Upper lobe of right lung (tissue), 1 donor: ENCODE data around the gene SIT1. TPM values are rescaled to one million over a fixed set of nuclear protein-coding genes. Genes with fewer than 3 reads are reported as not detected.

Experiments
- ATAC-seq: fragments of 200-7000 bp; cut with Tn5 transposase; one replicate; pipeline ENCODE4 v1.9.1; 2020; ENCODE audit warnings: mild to moderate bottlenecking, moderate library complexity
- DNase-seq: peaks from one replicate; pipeline ENCODE4 v3.0.0-alpha.2; 2020
- H3K27ac ChIP-seq: fragments of 200-600 bp; one replicate; pipeline ENCODE4 v1.8.0; 2022
- H3K27me3 ChIP-seq: fragments of 200-600 bp; one replicate; pipeline ENCODE4 v1.8.0; 2022; ENCODE audit warnings: mild to moderate bottlenecking
- H3K36me3 ChIP-seq: fragments of 200-600 bp; one replicate; pipeline ENCODE4 v1.8.0; 2022
- H3K4me1 ChIP-seq: fragments of 200-600 bp; one replicate; pipeline ENCODE4 v1.8.0; 2022
- H3K4me3 ChIP-seq: fragments of 200-600 bp; one replicate; pipeline ENCODE4 v1.8.0; 2022; ENCODE audit warnings: mild to moderate bottlenecking
- H3K9me3 ChIP-seq: fragments of 200-600 bp; one replicate; pipeline ENCODE4 v1.8.0; 2022
- CTCF ChIP-seq: fragments of 200-600 bp; IDR thresholded peaks from one replicate; pipeline ENCODE4 v1.8.0; 2022; ENCODE audit warnings: antibody characterized with exemption
- intact Hi-C: fragments of 100-400 bp; cut with DNase I; formaldehyde crosslinking; loops from one replicate; pipeline ENCODE4 v1.11.0; 2022
- total RNA-seq: library from RNA; stranded (reverse); fragmentation: NEBNext Ultra II Directional; extraction: Animal tissue kit (Norgen Biotek cat#: 25700); gene quantifications from one replicate; pipeline ENCODE4 v1.2.1, GENCODE V29; 2021
- donor health status: DM: no; HTN: yes; CAD: no; lungs with severe emphysema.

Gene SIT1
- total RNA-seq, 1 donor from 2014 or later: 2.2 TPM

DNA sequence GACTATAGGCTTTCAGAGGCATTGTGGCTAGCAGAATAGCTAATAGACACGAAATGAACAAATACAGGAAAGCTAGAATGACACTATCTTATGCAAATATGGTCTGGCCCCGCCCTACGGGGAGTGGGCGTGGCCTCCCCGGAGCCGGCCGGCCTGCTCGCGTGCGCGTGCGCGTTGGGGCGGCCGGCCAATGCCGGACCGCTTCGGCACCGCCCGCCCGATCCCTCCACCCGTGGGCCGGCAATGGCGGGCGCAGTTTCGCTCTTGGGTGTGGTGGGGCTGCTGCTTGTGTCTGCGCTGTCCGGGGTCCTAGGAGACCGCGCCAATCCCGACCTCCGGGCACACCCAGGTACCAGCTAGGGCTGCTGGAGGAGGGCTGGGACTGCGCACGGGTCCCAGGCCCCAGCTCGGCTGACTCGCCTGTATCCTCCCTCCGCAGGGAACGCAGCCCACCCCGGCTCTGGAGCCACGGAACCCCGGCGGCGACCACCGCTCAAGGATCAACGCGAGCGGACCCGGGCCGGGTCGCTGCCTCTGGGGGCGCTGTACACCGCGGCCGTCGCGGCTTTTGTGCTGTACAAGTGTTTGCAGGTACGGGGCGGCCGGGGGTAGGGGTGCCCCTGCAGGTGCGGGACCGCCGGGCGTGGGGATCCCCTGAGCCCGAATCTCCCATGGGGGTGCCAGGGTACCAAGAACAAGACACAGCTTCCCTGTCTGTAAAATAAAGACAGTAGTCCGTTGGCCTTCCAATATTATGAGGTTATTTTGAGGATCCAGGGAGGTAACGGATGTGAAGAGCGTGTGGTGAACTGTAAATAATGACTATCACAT is 7.6 kb upstream of the SIT1 start, which contains the start of gene CCDC107:
Gene CCDC107, plus strand, starts transcription at position 156 of the 831 bp plus-strand sequence. Its CDS starts 88 bp downstream, at position 244.
- peaks cover 3% of the 10 kb centered on the region for H3K36me3 ChIP-seq
- no peaks in the 10 kb centered on the region for H3K27me3 ChIP-seq
- no peaks in the 10 kb centered on the region for H3K9me3 ChIP-seq
- H3K4me1 ChIP-seq: peaks cover 28% of the 10 kb centered on the region
- H3K27ac ChIP-seq: peak within 1 kb of the TSS; percentile 99
- DNase-seq (peak; percentile 93), ATAC-seq (peak; percentile 89)
- intact Hi-C loops: no loop called here
- H3K4me3 ChIP-seq: peak within 1 kb of the TSS; percentile 95
- TF ChIP-seq CTCF: peak; percentile 67

DNA sequence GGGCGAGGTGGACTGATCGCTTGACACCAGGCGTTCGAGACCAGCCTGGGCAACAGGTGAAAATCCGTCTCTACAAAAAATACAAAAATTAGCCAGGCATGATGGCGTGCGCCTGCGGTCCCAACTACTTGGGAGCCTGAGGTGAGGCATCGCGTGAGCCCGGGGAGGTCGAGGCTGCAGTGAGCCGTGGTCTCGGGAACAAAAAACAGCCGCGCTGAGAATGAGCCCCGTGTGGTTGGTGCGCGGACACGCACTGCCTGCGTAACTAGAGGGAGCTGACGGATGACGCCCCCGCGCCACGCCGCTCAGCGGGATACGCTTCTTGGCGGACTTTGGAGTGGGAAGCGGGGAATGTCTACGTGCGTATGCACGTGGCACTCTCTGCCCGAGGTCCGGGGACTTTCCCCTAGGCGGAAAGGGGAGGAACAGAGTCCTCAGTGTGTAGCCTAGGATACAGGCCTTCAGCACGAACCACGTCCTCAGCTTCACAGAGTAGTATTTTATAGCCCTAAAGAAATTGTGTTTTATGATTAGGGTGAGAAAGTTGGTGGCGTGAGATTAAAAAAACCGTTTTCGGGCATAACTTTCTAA is 6.9 kb upstream of the SIT1 start, which contains the start of gene RMRP:
Gene RMRP, minus strand, starts transcription at position 474 of the 591 bp plus-strand sequence.
- Histone ChIP-seq H3K36me3 (peaks cover 3% of the 10 kb centered on the region), H3K27me3 (no peaks in the 10 kb centered on the region), H3K9me3 (no peaks in the 10 kb centered on the region), H3K27ac (peak within 1 kb of the TSS; percentile 99), H3K4me3 (peak within 1 kb of the TSS; percentile 95), H3K4me1 (peaks cover 28% of the 10 kb centered on the region)
- peak; percentile 98 for DNase-seq
- ATAC-seq: peak; percentile 94
- TF ChIP-seq CTCF: peak; percentile 48
- intact Hi-C loops: no loop called here

- no peaks in the 10 kb centered on the region for H3K9me3 ChIP-seq
- DNase-seq (no peak), ATAC-seq (peak; percentile 7)
- no peak for TF ChIP-seq CTCF
- peaks cover 31% of the 10 kb centered on the region for H3K4me1 ChIP-seq
- H3K27me3 ChIP-seq: no peaks in the 10 kb centered on the region
- peak overlapping the region; percentile 99 for H3K27ac ChIP-seq
- peaks cover 3% of the 10 kb centered on the region for H3K36me3 ChIP-seq
- H3K4me3 ChIP-seq: peak overlapping the region; percentile 95
- intact Hi-C loops: no loop called here
Observed at GRCh38 chr9:35656831-35657545, 6.3 kb upstream of the SIT1 start.

GRCh38 chr9:35656348-35656747 is 5.6 kb upstream of the SIT1 start:
- Histone ChIP-seq H3K27ac (peak overlapping the region; percentile 99), H3K4me1 (peaks cover 26% of the 10 kb centered on the region)
- ATAC-seq: no peak

More at GRCh38 chr9:35656348-35656747, 5.6 kb upstream of the SIT1 start:
- no peak for TF ChIP-seq CTCF
- intact Hi-C loops: no loop called here
- Histone ChIP-seq H3K36me3 (peaks cover 3% of the 10 kb centered on the region), H3K9me3 (no peaks in the 10 kb centered on the region), H3K4me3 (no peak overlapping the region), H3K27me3 (no peaks in the 10 kb centered on the region)
- DNase-seq: no peak
